Upper lobe of left lung (tissue), 4 donors: Measurements from ENCODE around the gene ATP6V0E2.

Experiments
- CTCF ChIP-seq, 6 experiments: fragments of 450-650 bp in 4 of 6; fragments of 200-600 bp in 2 of 6; sonication (generic) in 2 of 6; IDR thresholded peaks; one replicate each; pipeline ENCODE4 v1.5.1; 2016 to 2019; ENCODE audit warnings: antibody characterized with exemption in 6 of 6
- EP300 ChIP-seq, 4 donors: sonication (generic); formaldehyde crosslinking; IDR thresholded peaks; one replicate each; pipeline ENCODE4 v1.5.1; 2017; ENCODE audit warnings: antibody characterized with exemption in 4 of 4, control low read depth in 2 of 4
- POLR2A ChIP-seq, 4 donors: fragments of 450-650 bp; IDR thresholded peaks; one replicate each; pipeline ENCODE4 v1.5.1; 2016 to 2017; ENCODE audit warnings: antibody characterized with exemption in 4 of 4, mild to moderate bottlenecking in 2 of 4

GRCh38 chr7:149873970-149874643, 338 bp downstream of the ATP6V0E2 start:
- TF ChIP-seq CTCF (IDR thresholded peaks at IDR 0.05) (peak in 1 of 6 experiments; percentile 3), EP300 (IDR thresholded peaks at IDR 0.05) (no peak), POLR2A (IDR thresholded peaks at IDR 0.05) (peak in 1 of 4 donors; percentile 38)
